Measurements from ENCODE around the gene SCYGR1. TPM values are rescaled to one million over a fixed set of nuclear protein-coding genes. Genes with fewer than 3 reads are reported as not detected.

SCYGR1 gene
- total and polyA plus RNA-seq, 2 donors = not detected

DNA sequence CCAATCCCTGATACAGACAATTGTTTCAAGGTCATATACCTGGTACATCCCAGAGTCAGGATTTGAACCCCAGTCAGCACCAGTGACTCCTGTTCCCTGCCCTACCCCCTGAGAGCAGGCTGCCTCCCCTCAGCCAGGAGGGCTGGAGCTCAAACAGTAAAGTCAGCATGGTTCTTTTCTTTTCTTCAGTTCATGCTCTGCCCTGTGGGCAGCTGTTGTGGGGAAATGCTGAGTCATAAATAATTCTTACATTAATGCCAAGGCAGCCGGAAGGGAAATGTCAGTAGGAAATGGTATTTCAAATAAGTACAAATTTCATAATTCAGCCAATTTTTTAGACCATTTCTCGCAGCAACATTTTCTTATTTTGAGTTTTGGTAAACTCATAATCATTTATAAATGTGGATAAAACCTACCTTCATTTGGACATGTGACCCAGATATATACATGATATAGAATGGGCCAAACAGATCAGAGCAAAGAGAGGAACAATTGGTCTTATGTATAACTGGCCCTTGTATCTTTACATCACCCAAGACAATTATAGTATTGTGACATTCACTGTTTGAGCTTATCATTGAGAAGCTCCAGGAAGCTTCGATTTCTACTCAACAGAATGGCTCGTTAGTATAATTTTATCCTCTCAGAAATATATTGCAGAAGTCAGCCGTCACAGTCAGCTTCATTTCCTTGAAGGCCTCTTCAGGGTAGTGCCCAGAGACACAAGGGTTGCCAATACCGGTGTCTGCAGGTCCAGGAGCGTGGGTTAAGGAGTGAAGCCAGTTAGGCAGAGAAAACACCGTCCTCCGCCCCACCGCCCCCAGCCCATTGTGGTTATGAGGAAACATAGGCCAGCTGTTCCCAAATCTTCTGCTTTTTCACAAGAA, 28.0 kb upstream of the SCYGR1 start:
- no peak for DNase-seq (ENCODE audit: low read depth in 6 of 9, low spot score in 9 of 9)
- Histone ChIP-seq H3K27me3 (ENCODE audit: control insufficient read depth in 2 of 2, insufficient read depth in 1 of 2, low read length in 1 of 2) (no peaks in the 10 kb centered on the region), H3K9me3 (ENCODE audit: control insufficient read depth in 2 of 2, insufficient read depth in 1 of 2, low read length in 1 of 2) (no peaks in the 10 kb centered on the region), H3K4me1 (ENCODE audit: control insufficient read depth in 2 of 2, insufficient read depth in 2 of 2, low read length in 2 of 2) (peaks cover 0 to 2% of the 10 kb centered on the region in 2 donors), H3K27ac (ENCODE audit: low read depth in 1 of 2, low read length in 1 of 2) (no peak overlapping the region), H3K4me3 (ENCODE audit: low read length in 2 of 2) (no peak overlapping the region), H3K36me3 (ENCODE audit: control insufficient read depth in 2 of 2, insufficient read depth in 2 of 2, low read length in 1 of 2) (no peaks in the 10 kb centered on the region)
- 29% methylated on average over 10 of the region's 10 CpGs for WGBS

DNA sequence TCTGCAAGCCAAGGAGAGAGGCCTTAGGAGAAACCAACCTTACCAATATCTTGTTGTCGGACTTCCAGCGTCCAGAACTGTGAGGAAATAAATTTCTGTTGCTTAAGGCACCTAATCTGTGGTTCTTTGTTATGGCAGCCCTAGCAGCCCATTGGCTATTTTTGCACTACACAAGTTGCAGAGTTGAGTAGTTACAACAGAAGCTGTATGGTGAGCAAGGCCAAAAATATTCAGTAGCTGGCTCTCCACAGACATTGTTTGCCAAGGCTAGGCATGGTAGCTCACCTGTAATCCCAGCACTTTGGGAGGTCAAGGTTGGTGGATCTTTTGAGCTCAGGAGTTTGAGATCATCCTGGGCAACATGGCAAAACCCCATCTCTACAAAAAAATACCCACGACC, 27.1 kb upstream of the SCYGR1 start:
- Histone ChIP-seq H3K9me3 (ENCODE audit: control insufficient read depth in 2 of 2, insufficient read depth in 1 of 2, low read length in 1 of 2) (no peaks in the 10 kb centered on the region), H3K27me3 (ENCODE audit: control insufficient read depth in 2 of 2, insufficient read depth in 1 of 2, low read length in 1 of 2) (no peaks in the 10 kb centered on the region), H3K4me3 (ENCODE audit: low read length in 2 of 2) (no peak overlapping the region), H3K4me1 (ENCODE audit: control insufficient read depth in 2 of 2, insufficient read depth in 2 of 2, low read length in 2 of 2) (peaks cover 0 to 2% of the 10 kb centered on the region in 2 donors), H3K36me3 (ENCODE audit: control insufficient read depth in 2 of 2, insufficient read depth in 2 of 2, low read length in 1 of 2) (no peaks in the 10 kb centered on the region), H3K27ac (ENCODE audit: low read depth in 1 of 2, low read length in 1 of 2) (no peak overlapping the region)
- DNase-seq (ENCODE audit: low read depth in 6 of 9, low spot score in 9 of 9) = no peak
- WGBS = 88% methylated on average over 3 of the region's 3 CpGs

DNA sequence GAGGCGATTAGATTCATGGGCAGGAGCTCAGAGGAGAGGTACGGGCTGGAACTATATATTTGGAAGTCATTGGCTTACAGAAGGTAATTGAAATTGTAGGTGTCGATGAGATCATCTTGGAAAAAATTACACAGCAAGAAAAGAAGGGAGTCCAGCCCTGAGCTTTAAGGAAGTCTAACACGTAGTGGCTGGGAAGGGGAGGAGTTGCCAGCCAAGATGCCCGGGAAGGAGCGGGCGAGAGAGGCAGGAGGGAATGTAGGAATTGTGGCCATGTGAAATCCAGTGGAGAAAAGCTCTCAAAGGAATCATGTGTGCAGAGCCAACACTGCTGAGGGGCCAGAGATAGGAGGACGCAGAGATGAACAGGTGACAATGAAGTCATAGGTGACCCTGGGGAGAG, 25.6 kb upstream of the SCYGR1 start:
- no peaks in the 10 kb centered on the region for H3K36me3 ChIP-seq (ENCODE audit: control insufficient read depth in 2 of 2, insufficient read depth in 2 of 2, low read length in 1 of 2)
- no peak overlapping the region for H3K27ac ChIP-seq (ENCODE audit: low read depth in 1 of 2, low read length in 1 of 2)
- DNase-seq (ENCODE audit: low read depth in 6 of 9, low spot score in 9 of 9) = no peak
- H3K27me3 ChIP-seq (ENCODE audit: control insufficient read depth in 2 of 2, insufficient read depth in 1 of 2, low read length in 1 of 2) = no peaks in the 10 kb centered on the region
- WGBS = 96% methylated on average over 8 of the region's 8 CpGs
- peaks cover 0 to 2% of the 10 kb centered on the region in 2 donors for H3K4me1 ChIP-seq (ENCODE audit: control insufficient read depth in 2 of 2, insufficient read depth in 2 of 2, low read length in 2 of 2)
- no peaks in the 10 kb centered on the region for H3K9me3 ChIP-seq (ENCODE audit: control insufficient read depth in 2 of 2, insufficient read depth in 1 of 2, low read length in 1 of 2)
- H3K4me3 ChIP-seq (ENCODE audit: low read length in 2 of 2) = no peak overlapping the region

DNA sequence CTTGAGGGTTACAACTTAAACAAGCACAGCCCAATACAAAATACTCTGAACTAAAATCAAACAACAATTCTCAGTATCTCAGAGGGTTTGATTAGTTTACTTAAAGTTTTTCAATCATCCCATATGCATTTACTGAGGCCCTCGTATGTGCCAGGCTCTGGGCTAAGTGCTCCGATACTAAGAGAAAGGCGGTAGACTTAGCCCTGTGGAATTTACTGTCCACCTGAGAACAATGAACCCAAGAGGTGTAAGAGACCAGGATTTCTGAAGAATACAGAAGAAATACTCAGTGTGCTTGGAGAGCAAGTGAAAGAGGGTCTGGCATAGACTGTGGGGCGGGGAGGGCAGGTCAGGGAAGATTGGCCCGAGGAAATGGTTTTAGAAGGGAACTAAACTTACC, 25.1 kb upstream of the SCYGR1 start:
- DNase-seq (ENCODE audit: low read depth in 6 of 9, low spot score in 9 of 9) = no peak
- Histone ChIP-seq H3K36me3 (ENCODE audit: control insufficient read depth in 2 of 2, insufficient read depth in 2 of 2, low read length in 1 of 2) (no peaks in the 10 kb centered on the region), H3K9me3 (ENCODE audit: control insufficient read depth in 2 of 2, insufficient read depth in 1 of 2, low read length in 1 of 2) (no peaks in the 10 kb centered on the region), H3K27me3 (ENCODE audit: control insufficient read depth in 2 of 2, insufficient read depth in 1 of 2, low read length in 1 of 2) (no peaks in the 10 kb centered on the region), H3K4me1 (ENCODE audit: control insufficient read depth in 2 of 2, insufficient read depth in 2 of 2, low read length in 2 of 2) (peaks cover 0 to 2% of the 10 kb centered on the region in 2 donors), H3K27ac (ENCODE audit: low read depth in 1 of 2, low read length in 1 of 2) (no peak overlapping the region), H3K4me3 (ENCODE audit: low read length in 2 of 2) (no peak overlapping the region)
- 94% methylated on average over 5 of the region's 5 CpGs for WGBS

DNA sequence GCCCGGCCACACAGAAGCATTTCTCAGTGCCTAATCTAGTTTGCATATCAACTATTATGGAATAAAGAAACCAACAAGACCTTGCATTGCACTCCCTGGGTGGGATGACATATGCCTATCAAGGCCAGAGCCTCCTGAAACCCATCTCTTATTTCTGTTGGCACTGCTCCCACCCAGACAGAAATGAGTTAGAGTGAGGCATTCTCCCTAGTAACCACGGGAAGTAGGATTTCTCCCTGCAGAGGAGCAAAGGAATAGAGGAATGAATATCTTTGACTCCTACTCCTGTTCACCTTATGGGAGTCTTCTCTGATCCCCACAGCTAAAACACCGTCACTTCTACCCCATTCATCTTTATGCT, 24.2 kb upstream of the SCYGR1 start:
- Histone ChIP-seq H3K4me3 (ENCODE audit: low read length in 2 of 2) (no peak overlapping the region), H3K27ac (ENCODE audit: low read depth in 1 of 2, low read length in 1 of 2) (peak overlapping the region in 1 of 2 donors; percentile 5), H3K27me3 (ENCODE audit: control insufficient read depth in 2 of 2, insufficient read depth in 1 of 2, low read length in 1 of 2) (no peaks in the 10 kb centered on the region), H3K4me1 (ENCODE audit: control insufficient read depth in 2 of 2, insufficient read depth in 2 of 2, low read length in 2 of 2) (peaks cover 0 to 2% of the 10 kb centered on the region in 2 donors), H3K9me3 (ENCODE audit: control insufficient read depth in 2 of 2, insufficient read depth in 1 of 2, low read length in 1 of 2) (no peaks in the 10 kb centered on the region), H3K36me3 (ENCODE audit: control insufficient read depth in 2 of 2, insufficient read depth in 2 of 2, low read length in 1 of 2) (no peaks in the 10 kb centered on the region)
- WGBS = 89% methylated on average over 3 of the region's 3 CpGs
- no peak for DNase-seq (ENCODE audit: low read depth in 6 of 9, low spot score in 9 of 9)

DNA sequence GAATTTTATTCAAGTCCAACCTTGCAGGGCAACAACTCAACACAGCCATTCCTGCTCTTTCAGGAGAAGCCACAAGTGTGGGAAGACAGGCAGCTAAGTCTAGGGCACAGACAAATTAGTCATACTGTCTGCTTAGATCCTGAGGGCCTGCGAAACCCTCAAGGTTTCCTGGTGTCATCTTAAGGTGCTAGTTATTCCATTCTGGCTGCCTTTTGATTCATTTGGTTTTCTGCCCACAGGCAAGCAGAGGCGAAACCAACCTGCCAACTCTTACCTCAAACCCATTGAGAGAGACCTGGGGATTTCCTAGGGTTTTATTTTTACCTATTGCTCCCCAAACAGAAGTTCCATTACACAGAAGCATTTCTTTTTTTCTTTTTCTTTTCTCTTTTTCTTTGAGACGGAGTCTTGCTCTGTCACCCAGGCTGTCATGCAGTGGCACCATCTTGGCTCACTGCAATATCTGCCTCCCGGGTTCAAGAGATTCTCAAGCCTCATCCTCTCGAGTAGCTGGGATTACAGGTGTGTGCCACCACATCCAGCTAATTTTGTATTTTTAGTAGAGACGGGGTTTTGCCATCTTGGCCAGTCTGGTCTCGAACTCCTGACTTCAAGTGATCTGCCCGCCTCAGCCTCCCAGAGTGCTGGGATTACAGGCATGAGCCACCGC, 23.7 kb upstream of the SCYGR1 start:
- H3K9me3 ChIP-seq (ENCODE audit: control insufficient read depth in 2 of 2, insufficient read depth in 1 of 2, low read length in 1 of 2) = no peaks in the 10 kb centered on the region
- 90% methylated on average over 9 of the region's 9 CpGs for WGBS
- no peak overlapping the region for H3K4me3 ChIP-seq (ENCODE audit: low read length in 2 of 2)
- DNase-seq (ENCODE audit: low read depth in 6 of 9, low spot score in 9 of 9) = peak in 2 of 9 donors; percentile 11 to 43
- H3K27me3 ChIP-seq (ENCODE audit: control insufficient read depth in 2 of 2, insufficient read depth in 1 of 2, low read length in 1 of 2) = no peaks in the 10 kb centered on the region
- peaks cover 0 to 2% of the 10 kb centered on the region in 2 donors for H3K4me1 ChIP-seq (ENCODE audit: control insufficient read depth in 2 of 2, insufficient read depth in 2 of 2, low read length in 2 of 2)
- no peaks in the 10 kb centered on the region for H3K36me3 ChIP-seq (ENCODE audit: control insufficient read depth in 2 of 2, insufficient read depth in 2 of 2, low read length in 1 of 2)
- H3K27ac ChIP-seq (ENCODE audit: low read depth in 1 of 2, low read length in 1 of 2) = peak overlapping the region in 1 of 2 donors; percentile 5

DNA sequence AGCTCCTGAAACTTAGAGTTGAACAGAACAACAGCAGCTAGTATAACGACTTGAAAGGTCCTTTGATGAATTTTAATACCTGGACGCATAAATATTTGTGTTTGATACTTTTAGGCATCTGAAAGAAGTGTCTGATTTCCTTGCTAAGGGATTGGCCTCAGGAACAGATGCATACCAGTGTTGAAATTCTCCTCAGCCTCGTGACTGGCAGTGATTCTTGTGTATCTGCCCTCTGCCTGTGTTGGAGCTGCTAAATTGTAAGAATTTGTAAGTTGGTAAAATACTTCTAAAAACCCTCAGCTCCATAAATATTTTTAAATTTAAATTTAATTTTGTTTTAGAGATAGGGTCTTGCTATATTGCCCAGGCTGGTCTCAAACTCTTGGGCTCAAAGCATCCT, 22.4 kb upstream of the SCYGR1 start:
- DNase-seq (ENCODE audit: low read depth in 6 of 9, low spot score in 9 of 9) = no peak
- Histone ChIP-seq H3K9me3 (ENCODE audit: control insufficient read depth in 2 of 2, insufficient read depth in 1 of 2, low read length in 1 of 2) (no peaks in the 10 kb centered on the region), H3K4me3 (ENCODE audit: low read length in 2 of 2) (no peak overlapping the region), H3K4me1 (ENCODE audit: control insufficient read depth in 2 of 2, insufficient read depth in 2 of 2, low read length in 2 of 2) (peaks cover 0 to 2% of the 10 kb centered on the region in 2 donors), H3K36me3 (ENCODE audit: control insufficient read depth in 2 of 2, insufficient read depth in 2 of 2, low read length in 1 of 2) (no peaks in the 10 kb centered on the region), H3K27me3 (ENCODE audit: control insufficient read depth in 2 of 2, insufficient read depth in 1 of 2, low read length in 1 of 2) (no peaks in the 10 kb centered on the region), H3K27ac (ENCODE audit: low read depth in 1 of 2, low read length in 1 of 2) (no peak overlapping the region)
- 89% methylated on average over 3 of the region's 3 CpGs for WGBS

DNA sequence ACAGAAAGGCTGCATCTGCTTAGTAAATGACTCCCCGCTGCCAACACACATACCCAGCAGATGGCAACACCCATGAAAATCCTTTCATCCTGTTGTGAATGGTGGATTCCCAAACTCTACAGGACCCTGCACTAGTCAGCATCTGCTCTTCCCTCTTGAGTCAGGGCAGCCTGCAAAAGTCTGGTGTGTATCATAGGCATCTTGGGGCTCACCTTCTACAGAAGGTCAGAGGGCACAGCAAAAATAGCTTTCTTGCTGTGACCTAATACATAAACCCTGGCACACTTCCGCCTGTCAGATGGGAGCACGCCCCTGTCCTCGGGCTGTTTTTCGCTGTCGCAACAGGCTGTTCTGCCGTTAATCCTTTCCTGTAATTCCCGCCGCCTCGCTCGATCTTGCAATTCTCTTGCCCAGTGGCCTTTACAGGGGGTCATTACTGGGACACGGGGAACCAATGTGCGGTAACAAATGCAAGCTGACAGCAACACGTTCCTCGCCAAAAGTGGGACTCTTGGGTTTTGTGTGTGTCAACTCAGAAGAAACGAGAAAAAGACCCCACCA, 19.9 kb upstream of the SCYGR1 start:
- 95% methylated on average over 16 of the region's 16 CpGs for WGBS
- Histone ChIP-seq H3K9me3 (ENCODE audit: control insufficient read depth in 2 of 2, insufficient read depth in 1 of 2, low read length in 1 of 2) (no peaks in the 10 kb centered on the region), H3K4me3 (ENCODE audit: low read length in 2 of 2) (no peak overlapping the region), H3K36me3 (ENCODE audit: control insufficient read depth in 2 of 2, insufficient read depth in 2 of 2, low read length in 1 of 2) (no peaks in the 10 kb centered on the region), H3K4me1 (ENCODE audit: control insufficient read depth in 2 of 2, insufficient read depth in 2 of 2, low read length in 2 of 2) (peaks cover 0 to 2% of the 10 kb centered on the region in 2 donors), H3K27me3 (ENCODE audit: control insufficient read depth in 2 of 2, insufficient read depth in 1 of 2, low read length in 1 of 2) (no peaks in the 10 kb centered on the region), H3K27ac (ENCODE audit: low read depth in 1 of 2, low read length in 1 of 2) (no peak overlapping the region)
- DNase-seq (ENCODE audit: low read depth in 6 of 9, low spot score in 9 of 9) = no peak

All from thymus (tissue), 11 donors.